Upper lobe of left lung (tissue), 6 donors: ENCODE measurements around the gene OAF. TPM values are rescaled to one million over a fixed set of nuclear protein-coding genes. Genes with fewer than 3 reads are reported as not detected.

Experiments used
- ATAC-seq, 2 donors: fragments of 200-7000 bp; cut with Tn5 transposase; one replicate each; pipeline ENCODE4 v1.9.1; 2022; ENCODE audit warnings: mild to moderate bottlenecking in 2 of 2, moderate library complexity in 2 of 2; ENCODE audit not compliant: low FRiP score in 2 of 2
- DNase-seq, 2 donors: peaks; one replicate each; pipeline ENCODE4 v3.0.0-alpha.2; 2019 to 2020
- H3K27ac ChIP-seq, 4 donors: fragments of 200-600 bp; sonication (generic); one replicate each; pipeline ENCODE4 v1.5.1; 2016 to 2019
- H3K27me3 ChIP-seq, 4 donors: fragments of 200-600 bp; sonication (generic); one replicate each; pipeline ENCODE4 v1.5.1; 2017 to 2019
- H3K36me3 ChIP-seq, 4 donors: fragments of 200-600 bp; sonication (generic); one replicate each; pipeline ENCODE4 v1.5.1; 2016 to 2019
- H3K4me1 ChIP-seq, 4 donors: fragments of 200-600 bp; sonication (generic); one replicate each; pipeline ENCODE4 v1.5.1; 2018 to 2019
- H3K4me3 ChIP-seq, 4 donors: fragments of 200-600 bp; sonication (generic); one replicate each; pipeline ENCODE4 v1.5.1; 2017 to 2019; ENCODE audit warnings: mild to moderate bottlenecking in 2 of 4, moderate library complexity in 1 of 4
- H3K9me3 ChIP-seq, 4 donors: fragments of 200-600 bp; sonication (generic); one replicate each; pipeline ENCODE4 v1.5.1; 2018 to 2019
- CTCF ChIP-seq, 6 experiments: fragments of 450-650 bp in 4 of 6; fragments of 200-600 bp in 2 of 6; sonication (generic) in 2 of 6; IDR thresholded peaks; one replicate each; pipeline ENCODE4 v1.5.1; 2016 to 2019; ENCODE audit warnings: antibody characterized with exemption in 6 of 6
- EP300 ChIP-seq, 4 donors: sonication (generic); formaldehyde crosslinking; IDR thresholded peaks; one replicate each; pipeline ENCODE4 v1.5.1; 2017; ENCODE audit warnings: antibody characterized with exemption in 4 of 4, control low read depth in 2 of 4
- POLR2A ChIP-seq, 4 donors: fragments of 450-650 bp; IDR thresholded peaks; one replicate each; pipeline ENCODE4 v1.5.1; 2016 to 2017; ENCODE audit warnings: antibody characterized with exemption in 4 of 4, mild to moderate bottlenecking in 2 of 4
- POLR2AphosphoS5 ChIP-seq, 2 donors: sonication (generic); formaldehyde crosslinking; IDR thresholded peaks; one replicate each; pipeline ENCODE4 v1.5.1; 2017; ENCODE audit warnings: antibody characterized with exemption in 2 of 2
- WGBS, 2 donors: methylation state at CpG; one replicate each; pipeline ENCODE4 v1.1.5; 2017 to 2018; 5-methylcytosine and 5-hydroxymethylcytosine counted together
- total RNA-seq, 6 donors: library from RNA; depleted of rRNA in 4 of 6; stranded (reverse); fragments of >200 nt in 4 of 6; gene quantifications; one replicate each; pipeline versions ENCODE4 v1.1.0 to v1.2.1, GENCODE V29; 2016 to 2021
- donor health status: DM: no; HTN: no; CAD: no; lungs with moderate emphysema.
- donor health status: DM: no; HTN: yes; CAD: no; lungs with severe emphysema.

Gene OAF
- total RNA-seq, 6 donors from 2014 or later: 5.1 to 41.6 (median 8.7) TPM

- no peak overlapping the region for H3K27ac ChIP-seq
- peaks cover 0 to 5% (median 0%) of the 10 kb centered on the region in 4 donors for H3K27me3 ChIP-seq
- 30 to 31% methylated on average over 10 to 13 of the region's 13 CpGs for WGBS, 2 donors
- no peaks in the 10 kb centered on the region for H3K36me3 ChIP-seq
- H3K4me3 ChIP-seq: no peak overlapping the region
- H3K4me1 ChIP-seq: peaks cover 29 to 36% (median 30%) of the 10 kb centered on the region in 4 donors
- TF ChIP-seq EP300 (IDR thresholded peaks at IDR 0.05): no peak
- no peak for TF ChIP-seq POLR2AphosphoS5 (IDR thresholded peaks at IDR 0.05)
- no peak for TF ChIP-seq POLR2A (IDR thresholded peaks at IDR 0.05)
- TF ChIP-seq CTCF (IDR thresholded peaks at IDR 0.05): no peak
- DNase-seq (no peak), ATAC-seq (no peak)
- no peaks in the 10 kb centered on the region for H3K9me3 ChIP-seq
Observed at GRCh38 chr11:120208001-120208441, 2.8 kb upstream of the OAF start.

- DNase-seq: peak in 1 of 2 donors; percentile 55
- ATAC-seq: peak in 1 of 2 donors; percentile 68
- 37 to 39% methylated on average over 4 to 6 of the region's 6 CpGs for WGBS, 2 donors
Observed at GRCh38 chr11:120208777-120209176, 2.1 kb upstream of the OAF start.

GRCh38 chr11:120209746-120210625, 846 bp upstream of the OAF start:
- ATAC-seq (no peak), DNase-seq (no peak)
- H3K4me3 ChIP-seq: peak overlapping the region; percentile 31 to 90 (median 76)
- H3K27ac ChIP-seq: peak overlapping the region in 2 of 4 donors; percentile 63 to 78
- TF ChIP-seq CTCF (IDR thresholded peaks at IDR 0.05) (no peak), POLR2A (IDR thresholded peaks at IDR 0.05) (no peak), POLR2AphosphoS5 (IDR thresholded peaks at IDR 0.05) (no peak), EP300 (IDR thresholded peaks at IDR 0.05) (no peak)
- 18 to 22% methylated on average over 25 to 26 of the region's 26 CpGs for WGBS, 2 donors
- H3K4me1 ChIP-seq: peaks cover 29 to 36% (median 30%) of the 10 kb centered on the region in 4 donors
- no peaks in the 10 kb centered on the region for H3K9me3 ChIP-seq
- no peaks in the 10 kb centered on the region for H3K36me3 ChIP-seq
- peaks cover 0 to 5% (median 0%) of the 10 kb centered on the region in 4 donors for H3K27me3 ChIP-seq

More at GRCh38 chr11:120208777-120209176, 2.1 kb upstream of the OAF start:
- Histone ChIP-seq H3K4me1 (peaks cover 29 to 36% (median 30%) of the 10 kb centered on the region in 4 donors), H3K9me3 (no peaks in the 10 kb centered on the region), H3K36me3 (no peaks in the 10 kb centered on the region), H3K27me3 (peaks cover 0 to 5% (median 0%) of the 10 kb centered on the region in 4 donors), H3K27ac (no peak overlapping the region), H3K4me3 (no peak overlapping the region)
- TF ChIP-seq POLR2A (IDR thresholded peaks at IDR 0.05) (no peak), CTCF (IDR thresholded peaks at IDR 0.05) (no peak), EP300 (IDR thresholded peaks at IDR 0.05) (no peak), POLR2AphosphoS5 (IDR thresholded peaks at IDR 0.05) (no peak)

- Histone ChIP-seq H3K4me1 (peaks cover 29 to 36% (median 30%) of the 10 kb centered on the region in 4 donors), H3K9me3 (no peaks in the 10 kb centered on the region), H3K27ac (peak overlapping the region in 2 of 4 donors; percentile 52 to 78), H3K4me3 (peak overlapping the region in 3 of 4 donors; percentile 70 to 90 (median 81)), H3K27me3 (peaks cover 0 to 5% (median 0%) of the 10 kb centered on the region in 4 donors), H3K36me3 (no peaks in the 10 kb centered on the region)
- DNase-seq (no peak), ATAC-seq (no peak)
- WGBS, 2 donors: 26 to 55% methylated on average over 6 to 18 of the region's 18 CpGs
- TF ChIP-seq CTCF (IDR thresholded peaks at IDR 0.05): no peak
- no peak for TF ChIP-seq EP300 (IDR thresholded peaks at IDR 0.05)
- TF ChIP-seq POLR2A (IDR thresholded peaks at IDR 0.05): no peak
- TF ChIP-seq POLR2AphosphoS5 (IDR thresholded peaks at IDR 0.05): no peak
Observed at GRCh38 chr11:120211522-120212258, 858 bp downstream of the OAF start.
